NCI-H2107 treated with DMSO at 0.1 percent for 48 hours (cell line): Measurements from ENCODE around the gene HRH1.
"Not testable (repeated sequence)": the region's sequence is repeated elsewhere in the genome, so short reads cannot be mapped to it uniquely, and the experiment has no call there.

Experiments
- DNase-seq: peaks from one replicate; lab custom pipeline; 2025; ENCODE audit not compliant: unreplicated experiment; lab: John Stamatoyannopoulos, UW

The HRH1 gene

DNA sequence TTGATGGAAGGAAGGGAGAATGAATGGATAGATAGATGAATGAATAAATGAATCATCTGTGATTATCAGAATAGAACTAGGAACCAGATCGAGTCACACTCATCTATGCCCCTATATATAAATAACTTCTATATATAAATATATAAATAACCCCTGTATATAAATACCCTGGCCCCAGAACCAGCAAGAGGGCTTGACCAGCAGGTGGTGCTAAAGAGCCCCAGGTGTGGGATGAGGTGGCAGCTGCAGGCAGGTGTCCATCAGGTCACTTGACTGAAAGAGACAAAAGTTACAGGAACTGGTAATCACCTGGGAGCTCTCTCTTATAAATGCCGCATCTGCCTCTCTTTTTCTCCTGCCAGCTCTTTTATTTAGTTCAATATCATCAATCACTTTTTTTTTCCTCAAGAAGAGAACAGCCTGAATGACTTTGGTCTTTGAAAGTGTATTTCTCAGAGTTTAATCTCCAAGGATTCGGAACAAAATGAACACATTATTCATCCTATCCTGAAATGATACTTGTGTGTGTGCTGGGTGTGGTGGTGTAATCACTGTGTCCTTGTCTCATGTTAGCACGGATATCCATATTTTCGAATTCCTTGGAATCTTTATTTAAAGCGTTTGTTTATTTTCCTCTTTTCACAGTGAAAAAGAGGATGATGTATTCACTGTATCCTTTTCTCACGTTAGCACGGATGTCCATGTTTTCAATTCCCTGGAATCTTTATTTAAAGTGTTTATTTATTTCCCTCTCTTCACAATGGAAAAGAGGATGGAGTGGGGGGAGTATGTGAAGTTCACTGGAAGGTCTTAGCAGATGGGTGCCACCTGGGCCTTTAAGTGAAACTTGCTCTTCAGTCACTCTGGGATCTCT lies 82.5 kb downstream of the HRH1 start:
- DNase-seq: peak; percentile 18

GRCh38 chr3:11238060-11238459 lies 83.8 kb downstream of the HRH1 start:
- no peak for DNase-seq

DNA sequence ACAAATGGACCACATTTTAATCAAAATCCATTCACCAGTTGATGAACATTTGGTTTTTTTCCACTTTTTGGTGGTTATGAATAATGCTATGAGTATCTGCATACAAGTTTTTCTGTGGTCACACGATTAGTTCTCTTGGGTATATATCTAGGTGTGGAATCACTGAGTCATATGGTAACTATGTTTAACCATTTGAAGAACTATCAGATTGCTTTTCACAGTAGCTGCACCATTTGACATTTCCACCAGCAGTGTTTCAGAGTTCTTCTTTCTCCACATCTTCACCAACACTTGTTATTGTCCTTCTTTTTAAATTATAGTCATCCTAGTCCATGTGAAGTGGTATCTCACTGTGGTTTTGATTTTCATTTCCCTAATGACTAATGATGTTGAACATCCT lies 84.6 kb downstream of the HRH1 start:
- DNase-seq: no peak

- no peak for DNase-seq
Observed at GRCh38 chr3:11239796-11240195, 85.5 kb downstream of the HRH1 start.

DNA sequence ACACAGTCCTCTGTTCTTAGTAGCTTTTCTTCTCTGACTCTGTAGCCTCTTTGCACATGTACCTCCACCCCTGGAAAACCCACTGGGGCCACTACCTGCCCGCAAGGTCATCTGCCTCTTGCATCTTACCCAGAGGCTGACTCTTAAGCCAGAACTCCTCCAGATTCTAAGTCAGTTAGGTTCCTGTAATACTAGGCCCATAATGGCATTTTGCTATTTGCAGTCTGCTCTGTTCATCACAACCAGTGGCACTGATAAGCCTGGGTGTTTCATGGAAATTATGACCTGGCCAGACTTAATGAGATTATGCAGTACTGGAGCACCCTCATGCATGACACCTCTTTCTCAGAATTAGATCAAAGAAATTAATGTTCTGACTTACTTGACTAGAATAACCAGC lies 86.2 kb downstream of the HRH1 start:
- no peak for DNase-seq

DNA sequence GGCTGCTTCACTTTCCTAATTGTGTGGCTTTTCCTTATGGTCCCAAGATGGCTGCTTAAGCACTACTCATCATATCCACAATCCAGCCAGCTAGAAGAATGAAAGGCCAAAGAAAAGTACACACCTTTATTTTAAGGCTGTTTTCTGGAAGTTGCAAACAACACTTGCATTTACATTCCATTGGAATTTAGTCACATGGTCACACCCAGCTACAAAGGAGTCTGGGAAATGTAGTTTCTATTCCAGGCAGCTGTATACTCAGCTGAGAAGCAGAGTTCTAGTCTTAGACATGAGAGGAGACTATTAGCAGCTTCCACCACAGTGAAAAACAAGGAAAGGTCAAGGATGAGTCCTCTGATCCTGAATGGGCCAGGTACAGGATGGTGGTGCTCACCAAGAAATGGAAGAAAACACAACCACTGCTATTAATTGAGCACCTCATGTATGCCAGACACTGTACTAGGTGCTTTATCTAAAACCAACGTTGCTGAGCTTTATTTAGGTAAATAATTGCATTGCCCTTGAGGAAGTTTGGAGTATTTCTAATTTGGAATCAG lies 89.9 kb downstream of the HRH1 start:
- DNase-seq: no peak

DNA sequence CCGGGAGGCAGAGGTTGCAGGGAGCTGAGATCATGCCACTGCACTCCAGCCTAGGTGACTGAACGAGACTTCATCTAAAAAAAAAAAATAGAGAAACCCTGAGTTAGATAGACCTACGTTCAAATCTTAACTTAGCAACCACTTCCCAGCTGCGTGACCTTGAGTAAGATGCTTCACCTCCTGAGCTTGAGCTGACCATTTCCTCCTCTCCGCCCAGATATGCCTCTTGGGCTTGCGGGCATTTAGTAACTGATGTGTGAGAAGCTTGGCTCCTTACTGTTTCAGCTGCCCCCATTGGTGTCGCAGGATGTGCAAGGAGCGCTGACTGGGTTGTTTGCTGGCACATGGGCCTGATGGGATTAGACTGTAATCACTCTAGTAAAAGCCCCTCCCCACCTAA lies 91.0 kb downstream of the HRH1 start:
- DNase-seq: no peak

DNA sequence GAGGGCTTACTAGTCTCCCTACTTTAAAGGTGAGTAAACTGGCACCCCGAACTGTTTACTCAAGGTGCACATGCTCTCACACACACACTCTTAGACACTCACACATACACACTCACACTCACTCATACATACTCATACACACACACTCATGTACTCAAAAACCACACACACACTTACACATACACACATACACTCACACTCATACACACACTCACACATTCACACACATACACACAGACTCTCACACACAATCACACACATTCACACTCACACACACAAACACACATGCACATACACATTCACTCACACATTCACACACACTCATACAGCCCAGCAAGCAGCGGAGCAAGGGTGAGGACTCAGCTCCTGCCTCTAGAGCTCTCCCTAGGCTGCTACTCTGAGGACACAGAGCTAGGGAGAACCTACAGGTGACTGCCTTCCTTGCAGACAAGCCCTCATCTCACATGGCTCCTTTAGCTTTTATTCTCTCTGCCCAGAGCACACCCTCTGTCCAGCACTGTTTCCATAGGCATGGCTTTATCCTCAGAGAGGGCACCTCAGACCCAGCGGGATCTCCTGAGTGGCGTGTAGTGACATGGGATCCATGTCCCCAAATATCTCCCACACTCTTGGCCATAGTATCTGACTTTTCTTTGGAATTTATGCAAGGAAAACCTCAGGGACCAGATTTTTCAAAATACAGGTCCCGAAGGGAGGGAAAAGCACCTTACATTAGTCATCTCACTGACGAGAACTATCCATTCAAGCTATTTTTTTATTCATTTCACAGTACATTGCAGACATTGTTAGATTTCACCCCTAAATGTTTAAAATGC lies 91.8 kb downstream of the HRH1 start:
- DNase-seq: no peak

DNA sequence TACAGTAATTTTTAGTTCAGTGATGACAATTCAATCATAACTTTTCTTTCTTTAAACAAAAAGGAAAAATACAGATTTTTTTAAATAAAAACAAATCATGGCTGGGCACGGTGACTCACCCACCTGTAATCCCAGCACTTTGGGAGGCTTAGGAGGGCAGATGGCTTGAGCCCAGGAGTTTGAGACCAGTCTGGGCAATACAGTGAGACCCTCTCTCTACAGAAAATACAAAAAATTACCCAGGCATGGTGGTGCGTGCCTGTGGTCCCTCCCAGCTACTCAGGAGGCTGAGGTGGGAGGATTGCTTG lies 92.3 kb downstream of the HRH1 start:
- no peak for DNase-seq

GRCh38 chr3:11247362-11247761 lies 93.1 kb downstream of the HRH1 start:
- DNase-seq: no peak

DNA sequence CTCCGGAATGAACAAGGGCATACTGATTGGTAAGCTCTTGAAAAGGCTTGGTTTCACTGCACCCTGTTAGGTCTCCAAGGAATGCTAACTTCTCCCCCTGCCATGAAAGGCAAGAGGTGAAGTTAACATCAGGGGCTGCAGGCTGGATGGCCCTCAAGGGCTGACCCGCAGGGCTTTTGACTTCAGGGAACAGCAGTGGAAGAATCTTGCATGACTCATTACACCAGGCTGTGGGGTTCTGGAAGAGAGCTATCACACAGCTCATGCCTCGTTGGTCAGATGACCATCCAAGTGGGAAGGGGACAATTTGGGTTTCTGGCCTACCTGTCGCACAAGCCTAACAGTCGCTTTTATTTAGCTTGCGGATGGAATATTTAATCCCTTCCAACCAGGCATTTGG lies 94.3 kb downstream of the HRH1 start:
- no peak for DNase-seq

DNA sequence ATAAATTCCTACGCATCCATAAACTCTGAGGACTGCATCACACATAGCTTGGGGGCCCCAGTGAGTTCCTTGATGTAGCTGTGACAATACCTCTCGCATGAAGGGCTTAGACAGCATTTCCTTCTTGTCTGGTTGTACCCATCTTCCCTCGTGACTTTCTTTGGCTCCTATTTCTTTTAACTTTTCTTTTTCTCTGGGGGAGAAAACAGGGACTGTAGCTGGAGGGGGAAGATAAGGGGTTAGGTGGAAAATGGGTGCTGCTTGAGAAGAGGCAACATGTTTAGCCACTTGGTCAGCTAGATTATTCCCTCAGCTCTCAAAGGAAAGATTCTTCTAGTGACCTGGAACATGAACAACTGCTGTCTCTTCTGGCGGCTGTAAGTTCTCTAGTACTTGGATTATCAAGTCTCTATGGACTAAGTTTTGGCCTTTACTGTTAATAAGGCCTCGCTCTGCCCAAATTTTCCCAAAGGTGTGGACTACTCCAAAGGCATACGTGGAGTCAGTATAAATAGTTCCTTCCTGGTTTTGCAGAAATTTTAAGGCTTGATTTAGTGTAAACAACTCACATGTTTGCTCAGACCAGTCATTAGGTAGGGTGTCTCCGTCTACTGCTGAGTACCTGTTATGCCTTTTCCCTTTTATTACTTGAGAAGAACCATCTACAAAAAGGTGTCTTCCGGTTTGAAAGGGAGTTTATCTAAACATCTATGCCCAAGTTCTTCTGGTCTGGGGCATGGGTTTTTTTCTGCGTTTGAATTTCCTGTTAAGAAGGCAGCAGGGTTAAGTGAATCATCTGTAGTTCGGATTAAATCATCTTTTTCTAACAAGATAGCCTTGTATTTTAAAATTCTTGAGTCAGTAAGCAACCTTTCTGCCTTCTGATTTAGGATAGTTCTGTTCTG lies 96.9 kb downstream of the HRH1 start:
- DNase-seq: no peak

- no peak for DNase-seq
Observed at GRCh38 chr3:11251807-11252176, 97.5 kb downstream of the HRH1 start.

GRCh38 chr3:11254876-11255275 lies 100.6 kb downstream of the HRH1 start:
- no peak for DNase-seq

GRCh38 chr3:11255537-11255936 lies 101.2 kb downstream of the HRH1 start:
- not testable (repeated sequence) for DNase-seq

DNA sequence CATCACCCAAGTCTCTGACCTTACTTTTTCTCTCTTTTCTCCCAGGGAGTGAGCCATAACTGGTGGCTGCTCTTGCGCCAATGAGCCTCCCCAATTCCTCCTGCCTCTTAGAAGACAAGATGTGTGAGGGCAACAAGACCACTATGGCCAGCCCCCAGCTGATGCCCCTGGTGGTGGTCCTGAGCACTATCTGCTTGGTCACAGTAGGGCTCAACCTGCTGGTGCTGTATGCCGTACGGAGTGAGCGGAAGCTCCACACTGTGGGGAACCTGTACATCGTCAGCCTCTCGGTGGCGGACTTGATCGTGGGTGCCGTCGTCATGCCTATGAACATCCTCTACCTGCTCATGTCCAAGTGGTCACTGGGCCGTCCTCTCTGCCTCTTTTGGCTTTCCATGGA lies 104.7 kb downstream of the HRH1 start:
- DNase-seq: no peak

DNA sequence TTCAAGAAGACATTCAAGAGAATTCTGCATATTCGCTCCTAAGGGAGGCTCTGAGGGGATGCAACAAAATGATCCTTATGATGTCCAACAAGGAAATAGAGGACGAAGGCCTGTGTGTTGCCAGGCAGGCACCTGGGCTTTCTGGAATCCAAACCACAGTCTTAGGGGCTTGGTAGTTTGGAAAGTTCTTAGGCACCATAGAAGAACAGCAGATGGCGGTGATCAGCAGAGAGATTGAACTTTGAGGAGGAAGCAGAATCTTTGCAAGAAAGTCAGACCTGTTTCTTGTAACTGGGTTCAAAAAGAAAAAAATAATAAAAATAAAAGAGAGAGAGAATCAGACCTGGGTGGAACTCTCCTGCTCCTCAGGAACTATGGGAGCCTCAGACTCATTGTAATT lies 106.2 kb downstream of the HRH1 start:
- DNase-seq: no peak

GRCh38 chr3:11269007-11269406 lies 114.7 kb downstream of the HRH1 start:
- DNase-seq: no peak

DNA sequence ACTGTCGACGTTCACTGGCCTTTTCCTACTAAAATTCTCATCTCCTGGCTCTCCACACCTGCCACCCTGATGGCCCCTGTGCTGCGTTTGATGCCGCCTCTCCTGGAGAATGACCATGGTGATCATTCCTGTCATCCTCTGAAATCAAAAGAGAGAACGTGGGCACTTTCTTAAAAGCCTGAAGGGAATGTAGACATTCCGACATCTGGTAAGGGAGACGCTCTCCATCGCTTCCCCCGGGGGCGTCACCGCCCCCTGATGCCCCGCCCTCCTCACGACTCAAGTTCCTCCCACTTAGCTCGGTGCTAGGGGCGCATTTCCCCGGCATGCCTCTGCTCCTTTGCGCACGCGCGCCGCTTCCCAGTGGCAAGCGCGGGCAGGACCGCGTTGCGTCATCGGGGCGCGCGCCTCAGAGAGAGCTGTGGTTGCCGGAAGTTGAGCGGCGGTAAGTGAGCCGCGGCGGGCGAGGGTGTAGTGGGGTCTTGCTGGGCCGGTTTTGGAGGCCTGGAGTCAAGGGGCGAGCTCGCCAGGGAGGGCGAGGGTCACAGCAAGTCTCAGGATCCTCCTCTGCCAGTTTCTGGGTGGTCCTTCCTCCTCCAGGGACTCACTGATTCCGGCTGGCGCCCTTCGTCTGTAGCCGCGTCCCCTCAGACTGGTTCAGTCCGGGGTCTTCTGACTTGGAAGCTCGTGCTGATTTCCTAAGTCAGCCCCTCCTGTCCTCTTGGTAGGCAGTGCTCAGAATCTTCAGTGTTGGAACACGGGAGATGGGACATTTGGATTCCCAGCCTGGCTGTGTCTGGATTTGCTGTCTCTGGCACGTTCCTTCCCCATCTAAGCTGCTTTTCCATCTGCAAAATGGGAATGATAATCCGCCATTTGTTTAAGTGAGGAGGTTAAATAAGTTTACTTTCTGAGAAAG lies 118.0 kb downstream of the HRH1 start, which contains the start of gene ATG7:
Gene ATG7, plus strand, starts transcription at position 412 of the 919 bp plus-strand sequence. CDS start 26,299 bp downstream, outside the sequence.
- DNase-seq: peak; percentile 64
